ENCODE results near the gene TBC1D22A.

DNA sequence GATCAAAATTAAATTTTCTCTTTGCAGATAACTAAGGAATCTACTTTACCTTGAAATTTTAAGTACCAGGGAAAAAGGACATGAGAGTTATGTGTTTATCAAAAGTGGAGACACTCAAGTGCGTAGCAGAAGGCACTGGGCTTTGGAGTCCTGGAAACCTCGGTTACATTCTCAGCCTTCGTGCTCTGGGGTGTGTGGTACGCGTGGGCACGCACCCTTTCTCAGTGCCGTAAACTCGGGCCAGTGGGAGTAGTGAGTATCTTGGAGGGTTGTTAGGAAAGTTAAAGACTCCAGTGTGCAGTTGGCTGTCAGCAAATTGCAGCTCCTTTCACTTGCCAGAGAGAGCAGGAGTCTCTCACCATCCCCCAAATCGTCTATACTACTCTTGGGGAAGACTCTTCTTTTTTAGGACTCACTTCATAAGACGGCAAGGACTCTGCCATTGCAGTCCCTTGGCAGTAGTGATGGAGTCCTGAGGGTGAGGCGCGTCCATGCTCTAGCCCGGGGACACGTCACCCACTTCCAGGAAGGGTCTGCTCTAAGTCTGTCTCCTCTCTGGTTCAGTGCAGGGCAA lies 171.8 kb downstream of the TBC1D22A start:
- TF ChIP-seq, protein P1, sequence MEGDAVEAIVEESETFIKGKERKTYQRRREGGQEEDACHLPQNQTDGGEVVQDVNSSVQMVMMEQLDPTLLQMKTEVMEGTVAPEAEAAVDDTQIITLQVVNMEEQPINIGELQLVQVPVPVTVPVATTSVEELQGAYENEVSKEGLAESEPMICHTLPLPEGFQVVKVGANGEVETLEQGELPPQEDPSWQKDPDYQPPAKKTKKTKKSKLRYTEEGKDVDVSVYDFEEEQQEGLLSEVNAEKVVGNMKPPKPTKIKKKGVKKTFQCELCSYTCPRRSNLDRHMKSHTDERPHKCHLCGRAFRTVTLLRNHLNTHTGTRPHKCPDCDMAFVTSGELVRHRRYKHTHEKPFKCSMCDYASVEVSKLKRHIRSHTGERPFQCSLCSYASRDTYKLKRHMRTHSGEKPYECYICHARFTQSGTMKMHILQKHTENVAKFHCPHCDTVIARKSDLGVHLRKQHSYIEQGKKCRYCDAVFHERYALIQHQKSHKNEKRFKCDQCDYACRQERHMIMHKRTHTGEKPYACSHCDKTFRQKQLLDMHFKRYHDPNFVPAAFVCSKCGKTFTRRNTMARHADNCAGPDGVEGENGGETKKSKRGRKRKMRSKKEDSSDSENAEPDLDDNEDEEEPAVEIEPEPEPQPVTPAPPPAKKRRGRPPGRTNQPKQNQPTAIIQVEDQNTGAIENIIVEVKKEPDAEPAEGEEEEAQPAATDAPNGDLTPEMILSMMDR (IDR thresholded peaks at IDR 0.05; ENCODE audit: low read depth, low read length) = no peak
- TF ChIP-seq EZH2phosphoT487 (IDR thresholded peaks at IDR 0.05; ENCODE audit: low read depth) = no peak

Measured in OCI-LY3 (cell line).